GM20000 (cell line): Measurements from ENCODE around the gene MRPL4.

Experiments
- DNase-seq: peaks from one replicate; pipeline ENCODE4 v3.0.0; 2012; ENCODE audit warnings: low spot score
- TF ChIP-seq, protein P1 (sequence below): IDR thresholded peaks from 2 replicates; pipeline ENCODE4 v1.5.1; 2012; ENCODE audit warnings: mild to moderate bottlenecking, control low read depth; ENCODE audit errors: extremely low read depth, missing control alignments

The MRPL4 gene

DNA sequence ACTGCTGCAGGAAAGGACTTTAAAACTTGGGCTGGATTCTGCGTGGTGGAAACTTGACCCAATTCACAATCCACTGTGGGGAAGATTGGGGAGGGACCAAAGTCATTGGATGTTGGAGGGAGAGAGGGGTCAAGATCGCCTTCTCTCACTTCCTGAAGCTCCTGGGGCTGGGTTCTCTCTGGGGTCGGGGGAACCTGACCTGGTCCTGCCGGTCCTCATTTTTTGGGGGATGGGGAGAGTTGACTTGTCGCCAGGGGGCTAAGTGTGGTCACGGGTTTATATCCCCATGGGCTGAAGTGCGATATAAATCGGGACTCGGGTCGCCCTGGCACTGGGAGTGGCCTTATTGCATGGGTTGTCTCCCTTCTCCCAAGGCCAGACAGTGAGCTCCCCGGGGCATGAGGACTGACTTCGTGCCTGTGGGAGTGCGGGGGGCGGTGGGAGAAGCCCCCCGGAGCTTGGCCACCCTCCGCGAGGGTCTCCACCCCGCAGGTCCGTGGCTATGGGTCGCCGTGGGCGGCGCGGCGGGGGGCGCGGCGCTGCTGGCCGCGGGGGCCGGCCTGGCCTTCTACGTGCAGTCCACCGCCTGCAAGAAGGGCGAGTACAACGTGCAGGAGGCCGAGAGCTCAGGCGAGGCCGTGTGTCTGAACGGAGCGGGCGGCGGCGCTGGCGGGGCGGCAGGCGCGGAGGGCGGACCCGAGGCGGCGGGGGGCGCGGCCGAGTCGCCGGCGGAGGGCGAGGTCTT lies 44.0 kb downstream of the MRPL4 start:
- no peak for DNase-seq
- TF ChIP-seq, protein P1, sequence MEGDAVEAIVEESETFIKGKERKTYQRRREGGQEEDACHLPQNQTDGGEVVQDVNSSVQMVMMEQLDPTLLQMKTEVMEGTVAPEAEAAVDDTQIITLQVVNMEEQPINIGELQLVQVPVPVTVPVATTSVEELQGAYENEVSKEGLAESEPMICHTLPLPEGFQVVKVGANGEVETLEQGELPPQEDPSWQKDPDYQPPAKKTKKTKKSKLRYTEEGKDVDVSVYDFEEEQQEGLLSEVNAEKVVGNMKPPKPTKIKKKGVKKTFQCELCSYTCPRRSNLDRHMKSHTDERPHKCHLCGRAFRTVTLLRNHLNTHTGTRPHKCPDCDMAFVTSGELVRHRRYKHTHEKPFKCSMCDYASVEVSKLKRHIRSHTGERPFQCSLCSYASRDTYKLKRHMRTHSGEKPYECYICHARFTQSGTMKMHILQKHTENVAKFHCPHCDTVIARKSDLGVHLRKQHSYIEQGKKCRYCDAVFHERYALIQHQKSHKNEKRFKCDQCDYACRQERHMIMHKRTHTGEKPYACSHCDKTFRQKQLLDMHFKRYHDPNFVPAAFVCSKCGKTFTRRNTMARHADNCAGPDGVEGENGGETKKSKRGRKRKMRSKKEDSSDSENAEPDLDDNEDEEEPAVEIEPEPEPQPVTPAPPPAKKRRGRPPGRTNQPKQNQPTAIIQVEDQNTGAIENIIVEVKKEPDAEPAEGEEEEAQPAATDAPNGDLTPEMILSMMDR, result no peak

DNA sequence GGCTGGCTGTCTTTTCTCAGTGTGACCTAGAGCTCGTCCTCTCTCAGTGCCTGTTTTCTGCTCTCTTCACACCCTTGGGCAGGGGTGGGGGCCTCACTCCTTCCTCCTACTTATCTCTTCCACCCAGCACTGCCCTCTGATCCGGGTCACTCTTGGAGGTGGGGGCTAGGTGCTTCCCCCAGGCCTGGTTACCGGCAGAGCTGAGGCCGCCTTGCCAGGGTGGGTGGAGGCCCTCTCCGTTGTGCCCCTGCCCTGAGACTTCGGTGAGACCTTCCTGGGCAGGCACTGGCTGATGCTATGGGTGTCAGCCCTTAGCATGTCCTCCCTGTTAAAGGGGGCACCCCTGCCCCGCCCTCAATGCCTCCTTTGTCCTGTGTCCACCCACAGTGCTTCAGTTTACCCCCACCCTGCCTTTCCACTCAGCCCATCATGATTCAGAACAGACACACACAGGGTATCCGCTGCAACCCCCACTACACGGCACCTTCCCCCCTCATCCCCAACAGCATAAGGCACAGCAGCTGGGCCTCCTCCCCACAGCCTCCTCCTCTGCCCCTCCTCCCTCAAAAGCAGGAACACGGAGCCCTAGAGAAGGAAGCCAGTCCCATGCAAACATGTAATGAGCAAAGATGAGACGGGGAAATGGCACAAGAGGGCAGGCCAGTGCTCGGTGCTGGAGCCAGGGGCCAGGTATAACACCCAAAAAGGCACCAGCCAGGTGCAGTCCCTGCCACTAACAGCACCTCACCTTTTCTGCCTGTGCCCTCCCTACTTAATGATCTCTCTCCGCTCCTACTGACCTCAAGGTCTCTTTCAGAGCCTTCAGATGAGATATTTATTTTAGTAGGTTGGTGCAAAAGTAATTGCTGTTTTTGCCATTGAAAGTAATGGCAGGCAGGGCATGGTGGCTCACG lies 47.8 kb downstream of the MRPL4 start:
- TF ChIP-seq, protein P1, result no peak

DNA sequence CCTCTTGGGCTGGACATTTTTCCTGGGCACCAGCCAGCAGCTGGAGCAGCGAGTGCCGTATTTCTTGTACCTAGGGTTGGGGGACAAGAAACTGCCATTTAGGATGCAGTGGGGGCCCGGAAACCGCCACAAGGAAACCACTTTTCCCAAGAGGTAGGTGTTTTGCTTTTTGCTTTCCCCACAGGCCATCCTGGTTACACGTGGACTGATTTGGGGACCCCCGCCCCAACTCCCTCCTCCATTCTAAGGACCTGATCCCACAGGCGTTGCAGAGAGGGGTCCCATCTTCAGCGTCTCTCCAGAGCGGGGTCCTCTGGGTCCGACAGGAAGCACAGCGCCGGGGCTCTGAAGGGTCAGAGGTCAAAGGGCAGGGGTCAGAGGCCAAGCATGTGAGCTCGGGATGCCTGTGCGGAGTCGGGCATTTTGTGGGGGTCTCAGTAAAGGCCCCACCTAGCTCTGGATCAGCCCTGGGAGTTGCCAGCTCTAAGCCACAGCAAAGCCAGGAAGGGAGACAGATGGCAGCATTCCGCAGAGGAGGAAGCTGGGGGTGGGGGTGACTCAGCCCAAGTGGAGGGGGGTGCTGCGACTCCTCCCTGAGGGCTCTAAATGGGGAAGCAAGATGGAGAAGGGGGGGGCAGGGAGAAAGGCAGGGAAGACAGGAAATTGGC lies 53.3 kb downstream of the MRPL4 start:
- TF ChIP-seq, protein P1, result no peak
- no peak for DNase-seq

More for the DNA sequence above, 47.8 kb downstream of the MRPL4 start:
- DNase-seq, result no peak

DNA sequence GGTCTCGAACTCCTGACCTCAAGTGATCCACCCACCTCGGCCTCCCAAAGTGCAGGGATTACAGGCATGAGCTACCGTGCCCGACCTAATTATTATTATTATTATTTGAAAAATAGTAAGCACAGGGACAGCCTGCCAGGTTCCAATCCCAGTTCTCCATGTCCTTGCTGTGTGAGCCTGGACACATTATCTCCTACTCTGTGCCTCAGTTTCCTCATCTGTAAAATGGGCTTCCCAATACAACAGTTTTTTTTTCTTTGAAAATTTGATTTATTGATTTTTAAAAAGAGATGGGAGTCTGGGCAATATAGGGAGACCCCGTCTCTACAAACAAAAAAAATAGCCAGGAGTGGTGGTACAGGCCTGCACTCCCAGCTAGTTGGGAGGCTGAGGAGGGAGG lies 54.3 kb downstream of the MRPL4 start:
- TF ChIP-seq, protein P1, result no peak
- no peak for DNase-seq

DNA sequence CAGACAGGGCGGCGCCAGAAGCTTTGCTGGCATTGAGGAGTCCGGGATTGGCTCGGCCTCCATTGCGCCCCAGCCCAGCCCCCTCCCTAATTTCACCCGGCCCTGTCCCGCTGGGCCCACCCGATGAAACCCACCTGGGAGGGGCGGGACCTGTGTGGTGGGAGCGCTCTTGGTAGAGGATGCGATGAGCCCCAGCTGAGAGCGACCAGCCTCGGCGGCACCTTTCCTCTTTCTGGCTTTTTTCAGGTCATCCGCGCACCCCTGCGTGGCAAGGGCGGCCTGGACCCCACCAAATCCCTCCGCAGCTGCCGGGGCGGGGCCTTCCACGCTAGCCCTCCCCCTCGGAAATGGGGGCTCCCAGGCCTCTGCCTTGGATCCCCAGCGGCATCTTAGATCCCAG lies 57.4 kb downstream of the MRPL4 start, which contains the start of gene ZGLP1:
Gene ZGLP1 (minus strand): TSS at position 393 of the 400 bp plus-strand sequence.
- TF ChIP-seq, protein P1, result no peak
- no peak for DNase-seq
